ENCODE data around the gene PAFAH2.

DNA sequence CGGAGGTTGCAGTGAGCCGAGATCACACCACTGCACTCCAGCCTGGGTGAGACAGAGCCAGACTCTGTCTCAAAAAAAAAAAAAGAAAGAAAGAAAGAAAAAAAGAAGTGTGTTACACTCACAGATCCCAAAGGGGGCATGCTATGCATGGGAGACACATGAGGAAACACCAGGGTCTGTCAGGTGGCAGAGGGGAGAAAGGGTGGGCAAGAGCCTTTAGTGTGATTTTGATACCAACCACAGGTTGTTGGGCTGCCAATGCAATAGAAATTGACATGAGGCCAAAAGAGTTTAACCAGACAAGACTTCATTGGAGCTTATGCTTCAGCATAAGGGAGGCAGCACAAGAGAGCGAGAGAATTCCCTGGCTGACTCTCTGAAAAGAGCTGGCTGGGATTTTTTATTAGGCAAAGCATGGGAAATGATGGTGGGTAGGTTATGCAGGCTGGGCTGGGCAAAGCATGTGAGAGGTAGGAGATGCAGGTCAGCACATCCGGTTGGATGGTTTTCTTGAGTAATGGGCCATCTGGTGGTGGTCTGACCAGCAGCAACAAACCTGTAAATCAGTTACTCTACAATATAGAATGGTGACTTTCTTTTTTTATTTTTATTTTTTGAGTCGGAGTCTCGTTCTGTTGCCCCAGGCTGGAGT is 12.1 kb upstream of the PAFAH2 start:
- TF ChIP-seq CTCF (IDR thresholded peaks at IDR 0.05) (peak in 1 of 12 donors; percentile 8), POLR2A (IDR thresholded peaks at IDR 0.05) (no peak)

All from heart left ventricle (tissue), 13 donors.